Lower leg skin (tissue), 4 donors: Measurements from ENCODE around the gene DMD. TPM values are rescaled to one million over a fixed set of nuclear protein-coding genes. Genes with fewer than 3 reads are reported as not detected.
"Not testable (repeated sequence)": the region's sequence is repeated elsewhere in the genome, so short reads cannot be mapped to it uniquely, and the experiment has no call there.

ENCODE experiments used
- DNase-seq, 2 donors: peaks; one replicate each; pipeline ENCODE4 v3.0.0-alpha.2; 2019; ENCODE audit warnings: low spot score in 2 of 2
- H3K4me3 ChIP-seq: fragments of 200-600 bp; sonication (generic); 2 replicates; pipeline ENCODE4 v1.5.1; 2017; ENCODE audit warnings: mild to moderate bottlenecking, low read depth; ENCODE audit not compliant: poor library complexity, severe bottlenecking
- POLR2A ChIP-seq, 2 donors: fragments of 450-650 bp; IDR thresholded peaks; one replicate each; pipeline ENCODE4 v1.6.1; 2016 to 2017; ENCODE audit warnings: antibody characterized with exemption in 2 of 2, mild to moderate bottlenecking in 1 of 2, moderate library complexity in 1 of 2
- WGBS, 2 donors: methylation state at CpG; one replicate each; pipeline ENCODE4 v1.1.5; 2018; 5-methylcytosine and 5-hydroxymethylcytosine counted together
- intact Hi-C: fragments of 100-400 bp; cut with DNase I; formaldehyde crosslinking; loops from one replicate; pipeline ENCODE4 v1.15.0; 2023; ENCODE audit warnings: low total_unique reads
- total RNA-seq, 4 donors: library from RNA; depleted of rRNA; stranded (reverse); fragments of >200 nt; gene quantifications; one replicate each; pipeline ENCODE4 v1.1.0, GENCODE V29; 2016
- TF ChIP-seq, protein P1 (sequence below), 3 donors: fragments of 450-650 bp; IDR thresholded peaks; one replicate each; pipeline ENCODE4 v1.5.1; 2016; ENCODE audit warnings: antibody characterized with exemption in 3 of 3, mild to moderate bottlenecking in 3 of 3, moderate library complexity in 2 of 3

DMD gene
- total RNA-seq, 4 donors from 2014 or later = 23.0 to 27.5 (median 26.7) TPM

DNA sequence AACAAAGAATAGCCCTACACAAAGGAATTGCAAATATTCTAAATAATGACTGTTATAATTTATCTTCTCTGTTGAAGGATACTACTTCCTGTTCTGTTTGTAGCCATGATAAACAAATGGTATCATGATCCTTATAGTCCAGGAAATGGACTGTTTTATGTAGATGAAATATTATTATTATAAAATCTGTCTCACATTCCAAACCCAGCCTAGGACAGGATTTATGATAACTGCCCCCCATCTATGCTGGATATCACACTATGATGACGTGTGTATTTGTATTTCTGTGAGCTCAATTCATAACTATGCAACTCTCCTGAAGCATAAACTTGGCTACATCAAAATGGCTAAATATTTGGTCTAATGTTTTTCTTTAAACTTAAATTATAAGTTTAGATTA is 21.3 kb downstream of the DMD start:
- intact Hi-C loops = no loop called here
- no peak for TF ChIP-seq POLR2A (IDR thresholded peaks at IDR 0.05)
- TF ChIP-seq, protein P1, sequence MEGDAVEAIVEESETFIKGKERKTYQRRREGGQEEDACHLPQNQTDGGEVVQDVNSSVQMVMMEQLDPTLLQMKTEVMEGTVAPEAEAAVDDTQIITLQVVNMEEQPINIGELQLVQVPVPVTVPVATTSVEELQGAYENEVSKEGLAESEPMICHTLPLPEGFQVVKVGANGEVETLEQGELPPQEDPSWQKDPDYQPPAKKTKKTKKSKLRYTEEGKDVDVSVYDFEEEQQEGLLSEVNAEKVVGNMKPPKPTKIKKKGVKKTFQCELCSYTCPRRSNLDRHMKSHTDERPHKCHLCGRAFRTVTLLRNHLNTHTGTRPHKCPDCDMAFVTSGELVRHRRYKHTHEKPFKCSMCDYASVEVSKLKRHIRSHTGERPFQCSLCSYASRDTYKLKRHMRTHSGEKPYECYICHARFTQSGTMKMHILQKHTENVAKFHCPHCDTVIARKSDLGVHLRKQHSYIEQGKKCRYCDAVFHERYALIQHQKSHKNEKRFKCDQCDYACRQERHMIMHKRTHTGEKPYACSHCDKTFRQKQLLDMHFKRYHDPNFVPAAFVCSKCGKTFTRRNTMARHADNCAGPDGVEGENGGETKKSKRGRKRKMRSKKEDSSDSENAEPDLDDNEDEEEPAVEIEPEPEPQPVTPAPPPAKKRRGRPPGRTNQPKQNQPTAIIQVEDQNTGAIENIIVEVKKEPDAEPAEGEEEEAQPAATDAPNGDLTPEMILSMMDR (IDR thresholded peaks at IDR 0.05) = no peak

GRCh38 chrX:33188881-33189280 is 22.5 kb downstream of the DMD start:
- DNase-seq = no peak
- TF ChIP-seq POLR2A (IDR thresholded peaks at IDR 0.05) = no peak
- TF ChIP-seq, protein P1 (IDR thresholded peaks at IDR 0.05) = no peak
- no peak overlapping the region for H3K4me3 ChIP-seq
- intact Hi-C loops = no loop called here

More for the DNA sequence above, 21.3 kb downstream of the DMD start:
- 41 to 68% methylated on average over 1 of the region's 1 CpG for WGBS, 2 donors
- DNase-seq = no peak
- no peak overlapping the region for H3K4me3 ChIP-seq

- no peak for DNase-seq
- intact Hi-C loops = no loop called here
- 37 to 45% methylated on average over 3 of the region's 3 CpGs for WGBS, 2 donors
- TF ChIP-seq, protein P1 (IDR thresholded peaks at IDR 0.05) = no peak
- no peak for TF ChIP-seq POLR2A (IDR thresholded peaks at IDR 0.05)
- H3K4me3 ChIP-seq = no peak overlapping the region
These were observed 23.1 kb downstream of the DMD start for GRCh38 chrX:33188286-33188685.

- H3K4me3 ChIP-seq, DNase-seq, intact Hi-C loops: not testable (repeated sequence)
- 84 to 96% methylated on average over 10 of the region's 10 CpGs for WGBS, 2 donors
These were observed 26.5 kb downstream of the DMD start for GRCh38 chrX:33184803-33185202.

DNA sequence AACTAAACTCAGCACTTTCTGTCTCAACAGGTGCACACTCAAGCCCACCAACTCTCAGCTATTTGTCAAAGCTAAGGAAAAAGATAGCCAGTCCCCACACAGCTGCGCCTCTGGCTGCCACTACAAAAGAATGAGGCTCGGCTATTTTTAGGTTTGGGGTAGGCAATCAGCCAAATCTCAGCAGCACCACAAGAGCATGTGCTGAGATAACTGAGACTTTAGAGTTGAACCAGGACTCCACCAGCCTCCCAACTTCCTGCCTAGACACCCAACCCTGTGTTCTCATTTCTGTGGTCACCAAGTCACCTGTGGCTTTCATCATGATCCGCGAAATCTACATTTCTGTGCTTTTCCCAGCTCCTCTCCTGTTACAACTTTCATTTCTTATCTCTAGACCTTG is 28.0 kb downstream of the DMD start:
- TF ChIP-seq POLR2A (IDR thresholded peaks at IDR 0.05) = no peak
- TF ChIP-seq, protein P1 (IDR thresholded peaks at IDR 0.05) = no peak
- WGBS, 2 donors = 18 to 22% methylated on average over 4 of the region's 4 CpGs
- intact Hi-C loops = no loop called here
- no peak overlapping the region for H3K4me3 ChIP-seq
- no peak for DNase-seq

DNA sequence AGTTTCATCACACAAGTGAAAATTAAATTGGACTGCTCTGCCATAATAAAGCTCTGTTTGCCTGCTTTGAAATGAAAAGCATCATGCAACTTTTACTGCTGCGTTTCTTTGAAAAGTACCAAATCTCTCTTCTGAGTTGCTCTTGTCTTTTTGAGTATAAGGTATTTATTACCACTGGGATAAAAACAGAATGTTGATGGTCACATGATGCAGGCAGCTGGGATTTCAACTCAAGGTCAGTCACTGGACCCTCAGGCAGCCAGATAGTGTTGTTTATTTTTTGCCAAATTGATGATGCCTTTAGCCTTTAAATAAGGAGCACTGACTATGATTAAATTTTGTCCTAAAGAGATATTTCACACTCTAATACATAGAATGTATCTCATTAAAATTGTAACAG is 32.7 kb downstream of the DMD start:
- TF ChIP-seq POLR2A (IDR thresholded peaks at IDR 0.05) = no peak
- TF ChIP-seq, protein P1 (IDR thresholded peaks at IDR 0.05) = no peak
- DNase-seq = no peak
- intact Hi-C loops = no loop called here
- 82 to 86% methylated on average over 1 of the region's 1 CpG for WGBS, 2 donors
- no peak overlapping the region for H3K4me3 ChIP-seq
